K562 (cell line): ENCODE results near the gene WDR88.
"Not testable (repeated sequence)": the region's sequence is repeated elsewhere in the genome, so short reads cannot be mapped to it uniquely, and the experiment has no call there.

Source experiments
- CBX3 ChIP-seq, 2 experiments: IDR thresholded peaks; 1 replicate in 1 of 2; 2 replicates in 1 of 2; pipeline ENCODE4 v1.6.1; 2012; ENCODE audit warnings: inconsistent platforms in 2 of 2, low read length in 2 of 2, borderline replicate concordance in 1 of 2, control low read depth in 1 of 2
- NBN ChIP-seq: fragments of 450-650 bp; IDR thresholded peaks from 2 replicates; pipeline ENCODE4 v1.6.1; 2016; ENCODE audit warnings: low read depth, mild to moderate bottlenecking
- TAF1 ChIP-seq: IDR thresholded peaks from 2 replicates; pipeline ENCODE4 v1.6.1; 2011; ENCODE audit warnings: mild to moderate bottlenecking, low read length, moderate library complexity; ENCODE audit not compliant: insufficient read depth, control insufficient read depth, severe bottlenecking; ENCODE audit errors: extremely low read depth
- ZNF347 ChIP-seq: fragments of 450-650 bp; formaldehyde crosslinking; IDR thresholded peaks from 2 replicates; pipeline ENCODE4 v1.4.0; 2020; ENCODE audit warnings: low read depth, mild to moderate bottlenecking, moderate library complexity

DNA sequence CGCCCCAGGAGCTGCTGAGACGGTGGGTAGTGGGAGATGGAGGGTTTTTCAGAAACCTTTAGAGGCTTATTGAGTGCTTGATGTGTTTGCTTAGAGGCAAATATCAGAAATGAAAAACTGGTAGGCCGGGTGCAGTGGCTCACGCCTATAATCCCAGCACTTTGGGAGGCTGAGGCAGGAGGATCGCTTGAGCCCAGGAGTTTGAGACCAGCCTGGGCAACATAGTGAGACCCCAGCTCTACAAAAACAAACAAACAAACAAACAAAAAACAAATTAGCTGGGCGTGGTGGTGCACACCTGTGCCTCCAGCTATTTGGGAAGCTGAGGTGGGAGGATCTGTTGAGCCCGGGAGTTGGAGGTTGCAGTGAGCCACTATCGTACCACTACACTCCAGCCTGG, 5.2 kb upstream of the WDR88 start:
- not testable (repeated sequence) for TF ChIP-seq CBX3 (IDR thresholded peaks at IDR 0.05; ENCODE audit: borderline replicate concordance in 1 of 2, low read length in 2 of 2); NBN; ZNF347 (CRISPR knock-in tag); TAF1
